Thyroid gland (tissue), 4 donors: ENCODE data around the gene TEKT3. TPM values are rescaled to one million over a fixed set of nuclear protein-coding genes. Genes with fewer than 3 reads are reported as not detected.
A peak's percentile ranks its signal among the peaks of the same experiment; 100 is the strongest.

Source experiments
- DNase-seq, 2 donors: peaks; one replicate each; pipeline ENCODE4 v3.0.0-alpha.2; 2019
- H3K27ac ChIP-seq, 3 donors: fragments of 200-600 bp; sonication (generic); 1 replicate in 2 of 3; 2 replicates in 1 of 3; pipeline ENCODE4 v1.5.1; 2016 to 2019; ENCODE audit warnings: mild to moderate bottlenecking in 1 of 3, moderate library complexity in 1 of 3
- H3K27me3 ChIP-seq: fragments of 200-600 bp; sonication (generic); one replicate; pipeline ENCODE4 v1.5.1; 2019
- H3K36me3 ChIP-seq, 2 donors: fragments of 200-600 bp; sonication (generic); one replicate each; pipeline ENCODE4 v1.5.1; 2016 to 2019
- H3K4me1 ChIP-seq, 2 donors: fragments of 200-600 bp; sonication (generic); one replicate each; pipeline ENCODE4 v1.5.1; 2017 to 2019
- H3K4me3 ChIP-seq, 3 donors: fragments of 200-600 bp; sonication (generic); replicated peaks in 1 of 3; 1 replicate in 2 of 3; 2 replicates in 1 of 3; pipeline ENCODE4 v1.5.1; 2016; ENCODE audit warnings: mild to moderate bottlenecking in 1 of 3
- H3K9me3 ChIP-seq: fragments of 200-600 bp; sonication (generic); one replicate; pipeline ENCODE4 v1.5.1; 2017
- CTCF ChIP-seq, 6 experiments: fragments of 200-600 bp in 3 of 6; fragments of 450-650 bp in 3 of 6; sonication (generic) in 3 of 6; IDR thresholded peaks; one replicate each; pipeline ENCODE4 v1.5.1; 2016 to 2019; ENCODE audit warnings: antibody characterized with exemption in 6 of 6, mild to moderate bottlenecking in 2 of 6, inconsistent platforms in 1 of 6, moderate library complexity in 1 of 6
- POLR2A ChIP-seq, 2 donors: fragments of 450-650 bp; IDR thresholded peaks; one replicate each; pipeline ENCODE4 v1.6.1; 2017; ENCODE audit warnings: antibody characterized with exemption in 2 of 2, mild to moderate bottlenecking in 2 of 2, moderate library complexity in 1 of 2
- WGBS, 2 donors: methylation state at CpG; one replicate each; pipeline ENCODE4 v1.1.5; 2017; 5-methylcytosine and 5-hydroxymethylcytosine counted together
- intact Hi-C: fragments of 100-400 bp; cut with DNase I; formaldehyde crosslinking; loops from one replicate; pipeline ENCODE4 v1.15.1; 2023
- total RNA-seq, 4 donors: library from RNA; depleted of rRNA; stranded (reverse); fragments of >200 nt; gene quantifications; one replicate each; pipeline ENCODE4 v1.2.3, GENCODE V29; 2016

The TEKT3 gene
- total RNA-seq, 4 donors from 2014 or later, result 1.1 to 2.3 (median 1.9) TPM; not detected in 1

GRCh38 chr17:15267996-15268395, 73.4 kb downstream of the TEKT3 start:
- no peak overlapping the region for H3K27ac ChIP-seq
- peaks cover 22 to 25% of the 10 kb centered on the region in 2 donors for H3K4me1 ChIP-seq
- no peaks in the 10 kb centered on the region for H3K9me3 ChIP-seq
- DNase-seq, result no peak
- no peak overlapping the region for H3K4me3 ChIP-seq
- no peak for TF ChIP-seq CTCF (IDR thresholded peaks at IDR 0.05)
- no peak for TF ChIP-seq POLR2A (IDR thresholded peaks at IDR 0.05)
- intact Hi-C loops, result loop anchor here (5.0 kb wide), 1 partner anchor 79 kb away; no protein-coding TSS in a partner anchor
- WGBS, 2 donors, result 79 to 85% methylated on average over 3 of the region's 3 CpGs
- H3K27me3 ChIP-seq, result no peaks in the 10 kb centered on the region
- no peaks in the 10 kb centered on the region for H3K36me3 ChIP-seq

GRCh38 chr17:15266325-15267125, 74.9 kb downstream of the TEKT3 start:
- intact Hi-C loops, result loop anchor here (5.0 kb wide), 1 partner anchor 81 kb away; no protein-coding TSS in a partner anchor
- WGBS, 2 donors, result 87 to 93% methylated on average over 13 of the region's 13 CpGs
- no peak overlapping the region for H3K4me3 ChIP-seq
- no peaks in the 10 kb centered on the region for H3K27me3 ChIP-seq
- no peaks in the 10 kb centered on the region for H3K9me3 ChIP-seq
- no peak overlapping the region for H3K27ac ChIP-seq
- no peak for DNase-seq
- H3K36me3 ChIP-seq, result no peaks in the 10 kb centered on the region
- H3K4me1 ChIP-seq, result peaks cover 22 to 34% of the 10 kb centered on the region in 2 donors
- TF ChIP-seq CTCF (IDR thresholded peaks at IDR 0.05) (no peak), POLR2A (IDR thresholded peaks at IDR 0.05) (no peak)

GRCh38 chr17:15265131-15265530, 76.3 kb downstream of the TEKT3 start, which contains the start of gene PMP22:
Gene PMP22, minus strand, starts transcription at chr17:15265326. Its CDS starts 4,599 bp downstream, at chr17:15260727.
- 69 to 73% methylated on average over 6 of the region's 6 CpGs for WGBS, 2 donors
- intact Hi-C loops, result loop anchor here (5.0 kb wide), 1 partner anchor 82 kb away; no protein-coding TSS in a partner anchor
- no peak for TF ChIP-seq POLR2A (IDR thresholded peaks at IDR 0.05)
- TF ChIP-seq CTCF (IDR thresholded peaks at IDR 0.05), result no peak
- DNase-seq, result no peak
- Histone ChIP-seq H3K4me3 (no peak within 1 kb of the TSS), H3K9me3 (no peaks in the 10 kb centered on the region), H3K27ac (peak within 1 kb of the TSS; percentile 92 to 99 (median 95)), H3K4me1 (peaks cover 23 to 34% of the 10 kb centered on the region in 2 donors), H3K36me3 (no peaks in the 10 kb centered on the region), H3K27me3 (no peaks in the 10 kb centered on the region)

- intact Hi-C loops, result no loop called here
- Histone ChIP-seq H3K36me3 (peaks cover 0 to under 1% of the 10 kb centered on the region in 2 donors), H3K27ac (peak overlapping the region; percentile 92 to 99 (median 95)), H3K4me3 (no peak overlapping the region), H3K27me3 (no peaks in the 10 kb centered on the region), H3K9me3 (no peaks in the 10 kb centered on the region), H3K4me1 (peaks cover 29 to 40% of the 10 kb centered on the region in 2 donors)
- WGBS, 2 donors, result 43 to 52% methylated on average over 2 of the region's 2 CpGs
- TF ChIP-seq CTCF (IDR thresholded peaks at IDR 0.05) (no peak), POLR2A (IDR thresholded peaks at IDR 0.05) (peak in 1 of 2 donors; percentile 30)
- peak; percentile 91 to 95 for DNase-seq
These were observed 76.9 kb downstream of the TEKT3 start for GRCh38 chr17:15264542-15264941.

- Histone ChIP-seq H3K4me1 (peaks cover 38 to 49% of the 10 kb centered on the region in 2 donors), H3K36me3 (peaks cover 5 to 8% of the 10 kb centered on the region in 2 donors), H3K9me3 (no peaks in the 10 kb centered on the region), H3K27ac (peak overlapping the region; percentile 92 to 99 (median 95)), H3K27me3 (no peaks in the 10 kb centered on the region), H3K4me3 (peak overlapping the region in 1 of 3 donors; percentile 76)
- intact Hi-C loops, result no loop called here
- 49 to 61% methylated on average over 3 of the region's 3 CpGs for WGBS, 2 donors
- TF ChIP-seq CTCF (IDR thresholded peaks at IDR 0.05) (no peak), POLR2A (IDR thresholded peaks at IDR 0.05) (no peak)
- no peak for DNase-seq
These were observed 77.7 kb downstream of the TEKT3 start for GRCh38 chr17:15263680-15264079.
